Measurements from ENCODE around the gene TNFRSF8.
A peak's percentile ranks its signal among the peaks of the same experiment; 100 is the strongest.
"Not testable (repeated sequence)": the region's sequence is repeated elsewhere in the genome, so short reads cannot be mapped to it uniquely, and the experiment has no call there.

The TNFRSF8 gene

GRCh38 chr1:12039164-12039525, 24.0 kb upstream of the TNFRSF8 start:
- no peak for ATAC-seq

GRCh38 chr1:12039824-12040456, 23.2 kb upstream of the TNFRSF8 start:
- ATAC-seq = not testable (repeated sequence)

GRCh38 chr1:12040457-12041051, 22.5 kb upstream of the TNFRSF8 start:
- ATAC-seq = peak; percentile 87 to 88

- peak in 1 of 2 donors; percentile 9 for ATAC-seq
Observed at GRCh38 chr1:12044187-12044877, 18.8 kb upstream of the TNFRSF8 start.

GRCh38 chr1:12046749-12047119, 16.4 kb upstream of the TNFRSF8 start:
- no peak for ATAC-seq

- ATAC-seq = peak; percentile 80 to 84
Observed at GRCh38 chr1:12047120-12047876, 15.8 kb upstream of the TNFRSF8 start.

GRCh38 chr1:12048372-12048771, 14.7 kb upstream of the TNFRSF8 start:
- ATAC-seq = no peak

GRCh38 chr1:12049616-12050015, 13.5 kb upstream of the TNFRSF8 start:
- ATAC-seq = no peak

GRCh38 chr1:12051361-12051760, 11.7 kb upstream of the TNFRSF8 start:
- ATAC-seq = no peak

- peak; percentile 51 to 54 for ATAC-seq
Observed at GRCh38 chr1:12052008-12052573, 11.0 kb upstream of the TNFRSF8 start.

- no peak for ATAC-seq
Observed at GRCh38 chr1:12052997-12053686, 10.0 kb upstream of the TNFRSF8 start.

GRCh38 chr1:12053752-12054548, 9.2 kb upstream of the TNFRSF8 start:
- ATAC-seq = no peak

- no peak for ATAC-seq
Observed at GRCh38 chr1:12055259-12055658, 7.8 kb upstream of the TNFRSF8 start.

GRCh38 chr1:12056331-12056841, 6.7 kb upstream of the TNFRSF8 start:
- peak; percentile 63 to 68 for ATAC-seq

- peak; percentile 51 to 52 for ATAC-seq
Observed at GRCh38 chr1:12057382-12057781, 5.7 kb upstream of the TNFRSF8 start.

- ATAC-seq = no peak
Observed at GRCh38 chr1:12057940-12058687, 5.0 kb upstream of the TNFRSF8 start.

- no peak for ATAC-seq
Observed at GRCh38 chr1:12059226-12059625, 3.9 kb upstream of the TNFRSF8 start.

GRCh38 chr1:12059722-12060464, 3.2 kb upstream of the TNFRSF8 start:
- peak in 1 of 2 donors; percentile 25 for ATAC-seq

- no peak for ATAC-seq
Observed at GRCh38 chr1:12060500-12060899, 2.6 kb upstream of the TNFRSF8 start.
